A673 (cell line): ENCODE results near the gene ADAM29. TPM values are rescaled to one million over a fixed set of nuclear protein-coding genes. Genes with fewer than 3 reads are reported as not detected.
"Not testable (repeated sequence)": the region's sequence is repeated elsewhere in the genome, so short reads cannot be mapped to it uniquely, and the experiment has no call there.

Experiments
- BruUV-seq: library from RNA; stranded (reverse); fragments of 400-500 nt; replicated peaks from 2 replicates; lab custom pipeline; 2021; lab: Mats Ljungman, UMichigan
- CTCF ChIA-PET: fragments of 300-600 bp; sonication (Branson Sonifier 250); formaldehyde crosslinking; loops from one replicate; lab custom pipeline; 2022; ENCODE audit warnings: antibody characterized with exemption; lab: Charles Lee
- POLR2A ChIA-PET: fragments of 300-600 bp; sonication (Branson Sonifier 250); formaldehyde crosslinking; loops from one replicate; lab custom pipeline; 2022; ENCODE audit warnings: antibody characterized with exemption; ENCODE audit not compliant: low non-redundant PET; lab: Charles Lee
- DNase-seq: peaks from one replicate; pipeline ENCODE4 v3.0.0-alpha.2; 2015; ENCODE audit warnings: low spot score
- H3K27ac ChIP-seq: fragments of 200-600 bp; sonication (generic); 2 replicates; pipeline ENCODE4 v1.5.1; 2016; ENCODE audit warnings: mixed run types, low read depth, mild to moderate bottlenecking, mixed read lengths, antibody characterized with exemption, low read length; ENCODE audit not compliant: poor library complexity, severe bottlenecking
- H3K27me3 ChIP-seq: fragments of 200-600 bp; sonication (generic); replicated peaks from 2 replicates; pipeline ENCODE4 v1.6.1; 2017; ENCODE audit warnings: mixed run types, low read depth, mild to moderate bottlenecking, mixed read lengths, antibody characterized with exemption, low read length; ENCODE audit not compliant: insufficient read depth, poor library complexity
- H3K36me3 ChIP-seq: fragments of 200-600 bp; sonication (generic); 2 replicates; pipeline ENCODE4 v1.6.1; 2016; ENCODE audit warnings: mixed run types, mild to moderate bottlenecking, mixed read lengths, antibody characterized with exemption, low read length; ENCODE audit not compliant: insufficient read depth, poor library complexity, severe bottlenecking
- H3K4me1 ChIP-seq: fragments of 200-600 bp; sonication (generic); 2 replicates; pipeline ENCODE4 v1.6.1; 2017; ENCODE audit warnings: mixed run types, mild to moderate bottlenecking, mixed read lengths, antibody characterized with exemption, low read length; ENCODE audit not compliant: insufficient read depth, poor library complexity, severe bottlenecking
- H3K4me3 ChIP-seq: fragments of 200-600 bp; sonication (generic); 2 replicates; pipeline ENCODE4 v1.5.1; 2016; ENCODE audit warnings: low read depth, mixed run types, mild to moderate bottlenecking, mixed read lengths, low read length; ENCODE audit not compliant: poor library complexity, severe bottlenecking
- H3K9me3 ChIP-seq: fragments of 200-600 bp; sonication (generic); 2 replicates; pipeline ENCODE4 v1.6.1; 2016; ENCODE audit warnings: mixed run types, low read depth, mild to moderate bottlenecking, mixed read lengths, antibody characterized with exemption, low read length; ENCODE audit not compliant: poor library complexity, severe bottlenecking
- CTCF ChIP-seq: fragments of 300-800, 200-600 bp; sonication (generic); conservative IDR thresholded peaks from 2 replicates; pipeline ENCODE4 v1.5.1; 2017; ENCODE audit warnings: low read depth, mild to moderate bottlenecking, antibody characterized with exemption, low read length, moderate library complexity, mixed read lengths
- EZH2 ChIP-seq: fragments of 200-600 bp; sonication (generic); IDR thresholded peaks from 2 replicates; pipeline ENCODE4 v1.6.1; 2017; ENCODE audit warnings: borderline replicate concordance, low read depth, mild to moderate bottlenecking, mixed read lengths, antibody characterized with exemption, low read length; ENCODE audit not compliant: poor library complexity, severe bottlenecking
- intact Hi-C: fragments of 100-400 bp; cut with micrococcal nuclease; formaldehyde crosslinking; loops from one replicate; pipeline ENCODE4 v1.10.0; 2022; ENCODE audit not compliant: unreplicated experiment
- total RNA-seq: library from RNA; stranded (reverse); gene quantifications from 2 replicates; pipeline ENCODE4 v1.2.3, GENCODE V29; 2021

Gene ADAM29
- total RNA-seq, 1 experiment from 2014 or later = not detected

DNA sequence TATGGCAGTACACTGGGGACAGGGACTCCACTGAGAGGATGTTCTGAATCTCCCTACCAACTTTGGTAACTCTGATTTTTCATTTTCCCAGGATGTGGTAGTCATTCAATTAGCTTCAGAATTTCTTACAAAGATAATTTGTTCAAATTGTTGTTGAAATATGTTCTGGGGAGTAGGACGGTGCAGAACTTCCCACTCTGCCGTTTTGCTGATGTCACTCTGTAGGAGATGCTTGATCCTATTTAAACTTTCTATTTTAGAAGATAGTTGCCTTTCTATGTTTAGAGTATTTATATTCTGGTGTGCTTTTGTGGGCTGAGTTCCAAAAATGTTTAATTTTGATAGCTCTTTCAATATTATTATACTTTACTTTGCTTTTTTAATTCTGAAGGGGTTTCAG, 55.2 kb downstream of the ADAM29 start:
- intact Hi-C loops = no loop called here
- CTCF ChIA-PET = no interaction called here

DNA sequence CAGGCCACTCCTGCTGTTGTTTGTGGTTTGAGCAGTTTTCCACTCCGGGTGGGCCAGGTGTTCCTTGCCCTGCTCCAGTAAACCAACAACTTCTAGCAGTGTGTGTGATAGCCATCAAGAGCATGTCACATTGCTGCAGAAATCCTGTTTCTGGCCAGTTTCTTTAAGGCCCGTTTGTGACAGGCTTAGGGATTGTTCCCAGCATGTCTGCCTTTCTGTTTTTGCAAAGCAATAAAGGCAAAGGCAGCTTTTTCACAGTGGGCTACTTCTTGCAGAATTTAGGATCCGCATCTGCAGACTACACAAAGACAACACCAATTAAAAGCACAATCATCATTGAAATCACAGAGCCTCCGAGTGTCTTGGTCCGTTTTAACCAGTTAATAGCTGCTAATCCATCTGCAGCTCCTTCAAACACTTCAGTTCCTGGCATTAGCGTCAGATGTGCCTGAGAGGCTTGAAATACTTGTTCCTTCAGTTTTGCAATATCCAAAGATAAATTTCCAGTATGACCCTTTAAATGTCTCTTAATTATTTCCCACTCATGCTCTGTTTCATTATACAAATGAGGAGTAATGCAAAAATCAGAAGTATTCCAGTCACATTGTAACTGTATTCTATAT, 65.1 kb downstream of the ADAM29 start:
- no peak overlapping the region for H3K4me3 ChIP-seq
- ChIA-PET POLR2A (no interaction called here), CTCF (no interaction called here)
- peaks cover 9% of the 10 kb centered on the region for H3K9me3 ChIP-seq
- H3K27ac ChIP-seq = no peak overlapping the region
- BruUV-seq = no TSS peak
- intact Hi-C loops = no loop called here
- no peak for TF ChIP-seq EZH2
- no peak for TF ChIP-seq CTCF
- H3K36me3 ChIP-seq = no peaks in the 10 kb centered on the region
- DNase-seq = no peak
- H3K27me3 ChIP-seq = no peaks in the 10 kb centered on the region
- no peaks in the 10 kb centered on the region for H3K4me1 ChIP-seq

More for the DNA sequence above, 55.2 kb downstream of the ADAM29 start:
- no peaks in the 10 kb centered on the region for H3K36me3 ChIP-seq
- POLR2A ChIA-PET = no interaction called here
- H3K4me1 ChIP-seq = no peaks in the 10 kb centered on the region
- no peak overlapping the region for H3K4me3 ChIP-seq
- H3K9me3 ChIP-seq = no peaks in the 10 kb centered on the region
- BruUV-seq = no TSS peak
- no peaks in the 10 kb centered on the region for H3K27me3 ChIP-seq
- H3K27ac ChIP-seq = no peak overlapping the region
- TF ChIP-seq CTCF (no peak), EZH2 (no peak)
- no peak for DNase-seq

GRCh38 chr4:174983870-174984269, 65.7 kb downstream of the ADAM29 start:
- DNase-seq, CTCF ChIA-PET, H3K4me1 ChIP-seq, H3K9me3 ChIP-seq, H3K27ac ChIP-seq, H3K36me3 ChIP-seq, BruUV-seq, intact Hi-C loops, H3K27me3 ChIP-seq, H3K4me3 ChIP-seq, POLR2A ChIA-PET: not testable (repeated sequence)

GRCh38 chr4:174989791-174990190, 71.6 kb downstream of the ADAM29 start:
- CTCF ChIA-PET = no interaction called here
- TF ChIP-seq CTCF (no peak), EZH2 (no peak)
- no peaks in the 10 kb centered on the region for H3K36me3 ChIP-seq
- H3K27ac ChIP-seq = no peak overlapping the region
- H3K9me3 ChIP-seq = peaks cover 9% of the 10 kb centered on the region
- no TSS peak for BruUV-seq
- H3K4me1 ChIP-seq = no peaks in the 10 kb centered on the region
- no peak overlapping the region for H3K4me3 ChIP-seq
- intact Hi-C loops = no loop called here
- DNase-seq = no peak
- POLR2A ChIA-PET = no interaction called here
- H3K27me3 ChIP-seq = no peaks in the 10 kb centered on the region
